Right atrium auricular region (tissue), 2 donors: ENCODE results near the gene PDK2. TPM values are rescaled to one million over a fixed set of nuclear protein-coding genes. Genes with fewer than 3 reads are reported as not detected.

Experiments used
- DNase-seq: peaks from one replicate; pipeline ENCODE4 v3.0.0-alpha.2; 2019; ENCODE audit warnings: low spot score
- H3K27ac ChIP-seq, 2 donors: fragments of 200-600 bp; sonication (generic); 1 replicate in 1 of 2; 2 replicates in 1 of 2; pipeline ENCODE4 v1.5.1; 2016 to 2019
- H3K27me3 ChIP-seq, 2 donors: fragments of 200-600 bp; sonication (generic); one replicate each; pipeline versions ENCODE4 v1.5.1 to v1.6.0; 2017 to 2019
- H3K36me3 ChIP-seq: fragments of 200-600 bp; sonication (generic); one replicate; pipeline ENCODE4 v1.5.1; 2016
- H3K4me1 ChIP-seq, 2 donors: fragments of 200-600 bp; sonication (generic); one replicate each; pipeline versions ENCODE4 v1.5.1 to v1.6.0; 2017 to 2019
- H3K4me3 ChIP-seq, 2 donors: fragments of 200-600 bp; sonication (generic); 1 replicate in 1 of 2; 2 replicates in 1 of 2; pipeline ENCODE4 v1.5.1; 2017 to 2019; ENCODE audit warnings: mild to moderate bottlenecking in 1 of 2, moderate library complexity in 1 of 2
- H3K9me3 ChIP-seq, 2 donors: fragments of 200-600 bp; sonication (generic); one replicate each; pipeline ENCODE4 v1.5.1; 2019
- CTCF ChIP-seq, 2 donors: fragments of 200-600 bp; sonication (generic); IDR thresholded peaks; one replicate each; pipeline ENCODE4 v1.5.1; 2019; ENCODE audit warnings: antibody characterized with exemption in 2 of 2
- total RNA-seq, 2 donors: library from RNA; depleted of rRNA; stranded (reverse); fragments of >200 nt; gene quantifications; one replicate each; pipeline ENCODE4 v1.1.0, GENCODE V29; 2016

The PDK2 gene
- total RNA-seq, 2 donors from 2014 or later: 186 to 214 TPM

DNA sequence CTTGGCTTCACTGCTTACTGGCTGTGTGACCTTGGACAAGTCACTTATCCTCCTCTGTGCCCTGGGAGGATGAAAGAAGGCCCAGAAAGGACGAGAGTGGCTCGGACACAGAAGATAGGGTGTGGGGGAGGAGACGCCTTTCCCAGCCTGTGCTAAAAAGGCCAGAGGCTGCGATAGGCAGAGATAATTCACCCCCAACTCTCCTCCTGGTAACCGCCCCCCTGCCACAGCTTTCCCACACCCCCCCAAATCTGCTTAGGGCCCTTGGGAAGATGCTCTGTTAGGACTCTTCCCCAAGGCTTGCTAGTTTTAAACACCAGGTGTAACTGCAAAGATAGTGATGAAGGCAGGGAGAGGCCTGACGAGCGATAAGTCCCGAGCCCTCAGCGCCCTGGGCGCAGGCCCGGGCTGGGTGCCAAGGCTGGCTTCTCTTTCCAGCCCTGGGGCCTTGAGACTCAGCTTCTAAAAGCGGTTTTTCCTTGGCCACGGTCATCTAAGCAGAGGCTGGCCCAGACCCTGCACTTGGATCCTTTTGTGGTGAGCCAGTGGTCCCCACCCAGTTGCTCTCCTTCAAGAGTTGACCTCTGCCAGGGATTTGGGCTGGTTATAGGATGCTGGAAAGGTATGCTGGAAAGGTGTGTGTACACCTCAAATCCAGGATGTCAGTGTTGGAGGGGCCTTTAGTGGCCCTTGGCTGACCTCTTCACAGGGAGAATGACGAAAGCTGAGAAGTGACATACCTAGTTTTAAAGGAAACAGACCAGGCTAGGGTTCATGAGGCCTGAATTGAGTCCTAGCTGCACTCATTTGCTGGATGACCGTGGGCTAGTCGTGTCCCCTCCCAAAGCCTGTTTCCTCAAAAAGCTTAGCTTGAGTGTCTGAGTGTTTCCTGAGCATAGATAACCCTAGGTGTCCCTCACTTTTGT lies 58.8 kb downstream of the PDK2 start:
- TF ChIP-seq CTCF (IDR thresholded peaks at IDR 0.05): no peak
- H3K9me3 ChIP-seq: no peaks in the 10 kb centered on the region
- no peak overlapping the region for H3K4me3 ChIP-seq
- H3K4me1 ChIP-seq: peaks cover 0 to 55% of the 10 kb centered on the region in 2 donors
- H3K27me3 ChIP-seq: no peaks in the 10 kb centered on the region
- no peaks in the 10 kb centered on the region for H3K36me3 ChIP-seq
- H3K27ac ChIP-seq: peak overlapping the region; percentile 94 to 95
- peak; percentile 86 for DNase-seq

- DNase-seq: no peak
- Histone ChIP-seq H3K9me3 (no peaks in the 10 kb centered on the region), H3K4me3 (no peak overlapping the region), H3K36me3 (no peaks in the 10 kb centered on the region), H3K4me1 (peaks cover 0 to 48% of the 10 kb centered on the region in 2 donors), H3K27ac (peak overlapping the region; percentile 94 to 95), H3K27me3 (no peaks in the 10 kb centered on the region)
- no peak for TF ChIP-seq CTCF (IDR thresholded peaks at IDR 0.05)
Measured at GRCh38 chr17:50154604-50155003, 59.5 kb downstream of the PDK2 start.

- Histone ChIP-seq H3K9me3 (no peaks in the 10 kb centered on the region), H3K27ac (peak overlapping the region; percentile 94 to 95), H3K36me3 (no peaks in the 10 kb centered on the region), H3K27me3 (no peaks in the 10 kb centered on the region), H3K4me1 (peaks cover 0 to 46% of the 10 kb centered on the region in 2 donors), H3K4me3 (no peak overlapping the region)
- TF ChIP-seq CTCF (IDR thresholded peaks at IDR 0.05): no peak
- DNase-seq: no peak
Measured at GRCh38 chr17:50155115-50155819, 60.1 kb downstream of the PDK2 start.

GRCh38 chr17:50157891-50158290 lies 62.7 kb downstream of the PDK2 start:
- Histone ChIP-seq H3K9me3 (no peaks in the 10 kb centered on the region), H3K4me1 (peaks cover 0 to 43% of the 10 kb centered on the region in 2 donors), H3K27ac (peak overlapping the region in 1 of 2 donors; percentile 32), H3K27me3 (no peaks in the 10 kb centered on the region), H3K36me3 (no peaks in the 10 kb centered on the region), H3K4me3 (no peak overlapping the region)
- DNase-seq: no peak
- no peak for TF ChIP-seq CTCF (IDR thresholded peaks at IDR 0.05)

DNA sequence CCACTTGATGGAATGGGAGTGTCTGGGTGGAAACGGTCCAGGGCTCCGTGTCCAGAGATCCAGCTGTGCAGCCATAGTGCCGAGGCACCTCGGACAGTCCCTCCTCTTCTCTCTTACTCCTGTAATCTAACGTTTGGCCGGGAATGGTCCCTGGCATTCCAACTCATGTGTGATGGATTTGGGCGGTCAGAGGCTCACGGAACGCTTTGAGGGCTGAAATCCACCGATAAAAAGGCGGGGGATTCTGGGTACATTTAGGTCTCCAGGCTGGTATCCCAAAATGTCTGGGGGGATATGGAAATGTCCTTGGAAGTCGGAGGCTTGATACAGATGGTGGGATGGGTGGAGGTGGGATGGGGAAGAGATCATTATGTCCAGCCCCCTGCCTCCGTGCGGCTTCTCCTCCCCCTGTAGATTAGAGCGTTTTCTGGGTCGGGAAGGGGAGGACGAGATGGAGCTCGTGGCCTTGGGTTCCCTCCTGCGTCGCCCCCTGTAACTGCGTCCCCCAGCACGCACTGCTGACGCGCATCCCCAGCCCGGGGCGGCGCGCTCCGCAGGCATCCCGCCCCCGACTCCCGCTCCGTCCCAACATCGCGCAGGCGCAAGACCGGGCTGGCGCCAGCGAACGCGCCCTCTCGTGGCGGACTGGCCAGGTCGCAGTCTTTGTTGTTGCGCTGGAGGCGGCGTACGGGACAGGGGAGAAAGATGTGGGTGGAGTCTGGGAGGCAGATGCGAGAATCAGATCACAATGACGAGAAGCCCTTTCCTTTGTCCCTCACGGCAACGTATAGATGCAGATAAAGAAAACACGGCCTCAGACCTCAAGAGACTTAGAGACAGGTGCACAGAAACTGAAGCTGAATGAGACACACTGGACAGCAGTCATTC lies 66.1 kb downstream of the PDK2 start:
- no peaks in the 10 kb centered on the region for H3K27me3 ChIP-seq
- DNase-seq: peak; percentile 93
- TF ChIP-seq CTCF (IDR thresholded peaks at IDR 0.05): peak; percentile 82 to 96
- H3K4me3 ChIP-seq: peak overlapping the region; percentile 43 to 58
- H3K4me1 ChIP-seq: peaks cover 0 to 39% of the 10 kb centered on the region in 2 donors
- peak overlapping the region; percentile 67 to 81 for H3K27ac ChIP-seq
- H3K9me3 ChIP-seq: no peaks in the 10 kb centered on the region
- H3K36me3 ChIP-seq: no peaks in the 10 kb centered on the region
